ENCODE data around the gene DHRS11. TPM values are rescaled to one million over a fixed set of nuclear protein-coding genes. Genes with fewer than 3 reads are reported as not detected.

Gene DHRS11, protein sequence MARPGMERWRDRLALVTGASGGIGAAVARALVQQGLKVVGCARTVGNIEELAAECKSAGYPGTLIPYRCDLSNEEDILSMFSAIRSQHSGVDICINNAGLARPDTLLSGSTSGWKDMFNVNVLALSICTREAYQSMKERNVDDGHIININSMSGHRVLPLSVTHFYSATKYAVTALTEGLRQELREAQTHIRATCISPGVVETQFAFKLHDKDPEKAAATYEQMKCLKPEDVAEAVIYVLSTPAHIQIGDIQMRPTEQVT
- 15.3 TPM for total RNA-seq
- long read RNA-seq, transcript DHRS11-215 (7 exons, 1,598 nt) = major isoform, 28 of 41 reads
- long read RNA-seq, partial matches to known transcripts = 2 of 41 reads
- long read RNA-seq, other reads (novel, unspliced or antisense) = 11 of 41 reads

DNA sequence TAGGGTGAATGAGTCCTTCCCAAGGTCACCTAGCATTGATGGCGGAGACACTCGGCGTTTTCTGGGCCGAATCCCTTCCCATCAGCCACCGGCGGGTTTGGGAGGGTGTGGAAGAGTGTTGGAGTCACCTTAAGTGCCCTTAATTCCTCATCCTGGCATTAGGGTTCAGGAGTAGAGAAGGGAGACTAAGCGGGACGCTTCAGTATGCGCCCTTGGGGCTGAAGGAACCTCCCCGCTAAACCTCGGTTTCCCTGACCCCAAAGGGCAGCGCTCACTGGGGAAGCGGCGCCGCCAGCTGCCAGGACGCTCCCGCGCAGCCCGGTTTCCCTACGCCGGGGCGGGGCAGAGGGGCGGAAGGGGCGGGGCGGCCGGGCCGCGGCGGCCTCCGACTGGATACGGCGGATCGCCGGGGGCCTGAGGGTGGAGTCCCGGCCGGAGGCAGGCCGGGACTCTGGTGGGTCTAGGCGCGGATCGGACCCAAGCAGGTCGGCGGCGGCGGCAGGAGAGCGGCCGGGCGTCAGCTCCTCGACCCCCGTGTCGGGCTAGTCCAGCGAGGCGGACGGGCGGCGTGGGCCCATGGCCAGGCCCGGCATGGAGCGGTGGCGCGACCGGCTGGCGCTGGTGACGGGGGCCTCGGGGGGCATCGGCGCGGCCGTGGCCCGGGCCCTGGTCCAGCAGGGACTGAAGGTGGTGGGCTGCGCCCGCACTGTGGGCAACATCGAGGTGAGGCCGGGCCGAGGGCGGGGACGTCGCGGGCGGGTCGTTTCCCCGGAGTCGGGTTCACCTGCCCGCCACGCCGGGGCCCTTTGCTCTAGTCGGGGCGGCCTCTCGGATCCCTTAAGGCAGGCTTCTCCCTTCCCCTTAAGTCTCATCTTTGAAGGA is at the start of gene DHRS11:
Gene DHRS11 (plus strand): TSS at position 446 of the 882 bp plus-strand sequence. CDS start 131 bp downstream, at position 577.
- intact Hi-C loops (cut with DNase I) = loop anchor here (5.0 kb wide), 1 partner anchor 44 kb away; no protein-coding TSS in a partner anchor
- peak; percentile 92 for DNase-seq (ENCODE audit: low spot score)

DNA sequence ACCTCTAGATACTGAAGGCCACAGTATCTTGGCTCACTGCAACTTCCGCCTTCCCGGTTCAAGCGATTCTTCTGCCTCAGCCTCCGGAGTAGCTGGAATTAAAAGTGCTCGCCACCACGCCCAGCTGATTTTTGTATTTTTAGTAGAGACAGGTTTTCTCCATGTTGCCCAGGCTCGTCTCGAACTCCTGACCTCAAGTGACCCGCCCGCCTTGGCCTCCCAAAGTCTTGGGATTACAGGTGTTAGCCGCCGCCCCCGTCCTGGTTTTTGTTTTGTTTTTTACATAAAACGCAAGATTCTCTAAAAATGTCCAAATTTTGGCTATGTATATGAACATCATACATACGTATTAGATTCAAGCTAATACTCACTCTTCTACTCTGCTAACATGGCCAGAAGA is 48.9 kb upstream of the DHRS11 start:
- DNase-seq (ENCODE audit: low spot score) = no peak
- intact Hi-C loops (cut with DNase I) = no loop called here

DNA sequence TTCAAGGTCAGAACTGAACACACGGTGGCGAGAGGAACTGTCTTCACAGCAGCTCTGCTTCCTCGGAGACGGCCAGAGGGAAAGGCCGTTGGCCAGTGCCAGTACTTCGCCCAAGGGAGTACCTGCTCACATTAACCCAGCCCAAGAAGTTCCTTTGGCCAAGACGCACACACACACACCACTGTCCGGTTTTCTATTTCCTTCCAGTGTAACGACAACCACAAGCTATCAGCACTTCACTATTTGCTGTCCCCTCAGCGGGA is 47.7 kb upstream of the DHRS11 start:
- no peak for DNase-seq (ENCODE audit: low spot score)
- intact Hi-C loops (cut with DNase I) = loop anchor here (1.0 kb wide), 1 partner anchor 9 kb away; no protein-coding TSS in a partner anchor

DNA sequence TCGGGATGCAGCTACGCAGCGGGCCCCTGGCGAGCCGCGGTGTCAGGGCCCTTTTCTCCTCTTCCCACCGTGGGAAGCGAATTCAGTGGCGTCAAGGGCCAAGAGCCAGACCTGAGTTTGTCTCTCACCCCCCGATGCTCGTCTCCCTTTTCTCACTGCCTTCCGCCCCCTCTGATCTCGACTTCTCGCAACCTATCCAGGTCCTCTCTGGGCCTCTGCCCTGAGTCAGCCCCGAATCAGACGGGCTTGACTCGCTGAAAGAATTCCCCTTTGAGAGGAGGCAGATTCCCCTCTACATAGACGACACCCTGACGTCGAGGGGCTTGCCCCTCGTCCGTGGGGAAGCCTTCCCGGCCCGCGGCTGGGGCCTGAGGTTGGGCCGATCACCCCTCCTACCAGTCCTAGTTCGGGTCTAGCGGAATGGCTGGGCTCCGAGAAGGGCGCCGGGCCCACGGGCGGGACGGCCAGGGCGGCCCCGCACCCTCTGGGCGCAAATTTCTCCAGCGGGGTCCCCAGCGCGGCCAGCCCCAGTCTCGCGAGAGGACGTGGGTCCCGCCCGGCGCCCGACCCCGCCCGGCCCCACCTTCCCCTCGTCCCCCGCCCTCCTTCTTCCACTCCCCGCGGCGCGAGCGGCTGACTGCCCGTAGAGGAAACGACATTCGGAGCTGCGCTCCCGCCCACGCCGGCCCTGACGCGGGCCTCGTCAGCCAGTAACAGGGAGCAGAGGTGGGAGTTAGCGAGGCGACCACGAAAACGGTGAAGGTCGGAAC is 47.2 kb upstream of the DHRS11 start, which contains the start of gene GGNBP2:
Gene GGNBP2 (plus strand): TSS at position 613 of the 770 bp plus-strand sequence. CDS start 806 bp downstream, outside the sequence.
- peak; percentile 97 for DNase-seq (ENCODE audit: low spot score)
- intact Hi-C loops (cut with DNase I) = loop anchor here (1.0 to 5.0 kb wide), 2 partner anchors 9 to 48 kb away; partner anchors contain the start of gene DHRS11

DNA sequence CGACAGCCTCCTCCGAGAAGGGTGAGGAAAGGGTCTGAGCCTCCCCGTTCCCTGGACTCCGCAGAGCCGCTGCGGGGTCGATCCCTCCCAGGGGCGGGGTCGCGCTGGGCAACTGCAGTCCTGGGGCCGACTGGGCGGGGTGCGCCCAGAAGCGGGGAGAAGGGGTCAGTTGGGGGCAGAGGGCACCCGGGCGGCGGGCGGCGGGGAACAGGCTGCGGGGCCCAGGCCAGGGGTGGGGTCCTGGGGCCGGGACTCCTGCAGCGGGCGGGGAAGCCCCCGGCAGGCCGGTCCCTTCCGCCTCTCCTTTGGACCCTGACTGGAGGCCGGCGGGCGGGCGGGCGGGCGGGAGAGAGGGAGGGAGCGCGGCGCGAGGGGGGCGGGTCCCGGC is 46.6 kb upstream of the DHRS11 start:
- intact Hi-C loops (cut with DNase I) = loop anchor here (5.0 kb wide), 1 partner anchor 47 kb away; the partner anchor contains the start of gene DHRS11
- no peak for DNase-seq (ENCODE audit: low spot score)

DNA sequence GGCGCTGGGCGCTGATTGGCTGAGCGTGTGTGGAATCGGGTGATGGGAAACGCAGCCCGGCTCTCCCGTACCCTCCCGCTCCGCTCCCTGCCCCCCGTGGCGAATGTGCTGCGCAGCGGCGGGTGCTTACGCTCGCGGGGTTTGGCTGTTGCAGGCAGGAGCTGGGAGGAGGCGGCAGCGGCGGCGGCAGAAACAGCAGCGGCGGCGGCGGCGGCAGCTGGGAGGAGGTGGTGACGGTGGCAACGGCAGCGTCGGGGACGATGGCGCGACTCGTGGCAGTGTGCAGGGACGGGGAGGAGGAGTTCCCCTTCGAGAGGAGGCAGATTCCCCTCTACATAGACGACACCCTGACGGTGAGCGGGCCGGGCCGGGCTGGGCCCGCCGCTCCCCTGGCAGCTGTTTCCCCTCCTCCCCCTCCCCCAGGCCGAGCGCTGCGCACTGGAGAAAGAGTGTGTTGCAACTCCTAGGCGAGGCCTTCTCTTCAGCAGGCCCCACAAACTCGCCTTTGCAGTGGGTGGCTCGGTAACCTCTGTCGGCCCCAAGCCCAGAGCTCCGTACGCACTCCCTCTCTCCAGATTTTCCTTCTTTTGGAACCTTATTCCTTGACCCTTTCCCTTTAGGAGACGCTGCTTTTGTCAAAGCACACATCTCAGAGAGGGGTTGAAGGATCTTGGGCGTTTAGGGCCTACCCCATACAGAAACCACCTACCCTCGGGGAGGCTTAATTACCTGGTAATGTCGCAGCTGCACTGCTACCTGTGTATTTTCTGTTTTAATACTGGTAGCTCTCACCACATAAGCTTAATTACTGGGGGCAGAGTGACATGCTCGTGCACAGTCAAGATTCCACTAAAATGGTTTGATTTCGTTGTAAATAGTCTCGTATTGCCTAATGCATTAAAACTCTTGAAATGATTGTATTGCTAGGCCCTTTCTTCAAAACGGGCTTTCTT is 45.9 kb upstream of the DHRS11 start:
- intact Hi-C loops (cut with DNase I) = loop anchor here (5.0 kb wide), 1 partner anchor 47 kb away; the partner anchor contains the start of gene DHRS11

DNA sequence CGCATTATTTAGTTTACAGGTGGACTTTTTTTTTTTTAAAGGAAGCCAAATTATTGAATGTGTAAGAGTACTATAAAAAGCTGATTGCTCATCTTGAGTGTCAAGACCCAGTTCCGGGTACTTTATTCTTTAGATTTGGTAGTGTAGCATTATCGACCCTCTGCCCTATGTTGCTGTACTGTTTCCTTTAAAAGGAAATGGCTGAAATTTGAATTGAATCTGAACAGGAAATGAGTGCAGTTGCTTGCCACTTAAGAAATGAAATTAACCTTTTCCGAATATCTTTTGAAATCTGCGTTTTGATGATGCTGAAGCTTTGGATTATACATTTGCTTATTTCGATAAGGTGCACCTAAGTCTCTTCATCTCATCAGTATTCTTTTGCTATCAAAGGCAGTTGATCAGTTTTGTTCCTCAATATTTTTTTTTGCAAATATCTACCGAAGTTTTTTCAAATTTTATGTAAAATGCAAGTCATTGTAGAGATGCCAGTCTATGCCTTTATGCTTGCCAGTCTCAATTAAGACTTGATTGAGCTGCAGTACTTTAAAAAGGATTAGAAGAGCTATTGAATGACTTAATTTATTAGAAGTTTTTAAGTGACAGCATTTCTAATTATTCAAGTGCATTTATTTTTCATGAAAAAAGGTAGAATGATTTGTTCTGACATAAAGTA is 45.1 kb upstream of the DHRS11 start:
- intact Hi-C loops (cut with DNase I) = loop anchor here (5.0 kb wide), 1 partner anchor 46 kb away; the partner anchor contains the start of gene DHRS11
- no peak for DNase-seq (ENCODE audit: low spot score)

More for the DNA sequence above, 45.9 kb upstream of the DHRS11 start:
- DNase-seq (ENCODE audit: low spot score) = peak; percentile 97

DNA sequence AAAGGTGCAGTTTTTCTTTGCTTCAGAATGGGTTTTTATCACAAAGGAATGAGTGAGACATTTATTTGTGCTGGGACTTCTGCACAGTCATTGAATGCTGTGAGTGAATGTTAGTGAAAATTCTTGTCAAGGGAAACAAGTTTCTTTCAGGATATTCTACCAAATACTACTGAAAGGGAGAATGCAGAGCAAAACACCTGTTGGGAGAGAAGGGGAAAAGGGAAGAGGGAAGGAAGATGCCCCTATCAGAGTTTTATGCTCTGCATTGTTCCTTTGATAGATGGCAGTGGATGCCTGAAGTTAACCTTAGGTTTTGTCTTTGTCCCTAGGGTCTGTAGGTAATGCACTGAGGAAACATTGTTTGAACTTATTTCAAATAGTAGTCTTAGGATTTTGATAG is 43.9 kb upstream of the DHRS11 start:
- DNase-seq (ENCODE audit: low spot score) = no peak
- intact Hi-C loops (cut with DNase I) = loop anchor here (5.0 kb wide), 1 partner anchor 45 kb away; the partner anchor contains the start of gene DHRS11

DNA sequence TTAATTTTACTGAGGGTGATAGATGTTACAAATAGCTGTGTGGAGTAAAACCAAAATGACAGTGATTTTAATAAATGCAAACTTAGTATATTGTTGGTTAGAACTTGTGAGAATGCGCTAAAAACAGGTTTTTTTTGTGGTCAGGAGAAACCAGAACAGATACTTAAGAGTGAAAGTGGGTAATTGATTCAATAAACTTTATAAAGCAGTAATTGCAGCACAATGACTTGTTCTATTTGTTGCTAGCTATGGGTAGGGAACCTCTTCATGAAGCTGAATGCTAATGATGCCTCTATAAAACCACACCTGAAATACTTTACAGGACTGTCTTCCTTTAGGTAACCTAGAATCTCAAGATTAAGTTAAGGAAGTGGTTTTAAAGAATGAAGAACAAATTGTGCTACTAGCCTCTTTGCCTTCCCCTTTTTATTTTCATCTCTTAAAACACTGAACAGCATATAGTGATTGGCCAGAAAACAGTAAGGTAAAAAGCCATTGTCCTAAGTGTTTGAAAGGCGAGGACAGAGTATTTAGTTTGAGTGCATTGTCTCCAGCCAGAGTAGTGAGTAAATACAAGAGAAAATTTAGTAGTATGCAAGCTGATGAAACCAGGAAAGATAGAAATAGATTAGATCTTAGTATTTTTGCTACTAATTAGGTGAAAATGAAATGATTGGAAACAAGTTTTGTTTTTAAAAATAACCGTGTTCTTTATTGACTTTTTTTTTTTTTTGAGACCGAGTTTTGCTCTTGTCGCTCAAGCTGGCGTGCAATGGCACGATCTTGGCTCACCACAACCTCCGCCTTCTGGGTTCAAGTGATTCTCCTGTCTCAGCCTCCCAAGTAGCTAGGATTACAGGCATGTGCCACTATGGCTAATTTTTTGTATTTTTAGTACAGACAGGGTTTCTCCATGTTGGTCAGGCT is 40.9 kb upstream of the DHRS11 start:
- DNase-seq (ENCODE audit: low spot score) = no peak
- intact Hi-C loops (cut with DNase I) = no loop called here

DNA sequence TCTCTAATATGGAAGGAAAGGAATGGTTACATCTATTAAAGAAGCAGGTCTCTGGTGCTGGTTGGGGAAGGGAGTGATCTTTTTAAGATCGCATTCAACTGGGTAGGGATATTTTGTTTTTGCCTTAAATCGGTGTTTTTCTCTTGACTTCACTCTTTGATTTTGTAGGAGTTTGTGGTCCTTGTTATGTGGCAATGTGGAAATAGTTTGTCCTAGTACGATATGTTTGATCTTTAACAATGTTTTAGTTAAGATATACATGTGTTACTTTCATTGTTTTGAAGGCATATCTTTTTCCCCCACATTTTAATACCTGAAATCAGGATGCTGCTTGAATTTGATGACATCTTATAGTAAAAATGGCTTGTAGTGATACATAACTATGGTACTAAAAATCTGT is 38.2 kb upstream of the DHRS11 start:
- DNase-seq (ENCODE audit: low spot score) = no peak
- intact Hi-C loops (cut with DNase I) = no loop called here

DNA sequence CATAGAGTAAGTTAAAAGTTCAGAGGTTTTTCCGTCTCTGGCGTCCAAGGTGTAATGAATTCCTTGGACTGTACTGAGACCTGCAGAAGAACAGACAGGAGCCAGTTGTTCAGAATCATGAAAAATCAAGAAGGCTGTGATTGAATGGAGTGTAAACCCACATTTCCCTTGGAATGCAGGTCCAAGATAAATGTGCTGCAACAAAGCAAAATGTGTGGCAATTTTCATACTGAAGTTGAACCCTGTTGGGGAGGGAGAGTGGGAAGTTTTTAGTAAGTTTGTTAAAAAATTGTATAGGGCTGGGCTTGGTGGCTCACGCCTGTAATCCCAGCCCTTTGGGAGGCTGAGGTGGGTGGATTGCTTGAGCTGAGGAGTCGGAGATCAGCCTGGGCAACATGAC is 25.6 kb upstream of the DHRS11 start:
- DNase-seq (ENCODE audit: low spot score) = no peak
- intact Hi-C loops (cut with DNase I) = no loop called here

DNA sequence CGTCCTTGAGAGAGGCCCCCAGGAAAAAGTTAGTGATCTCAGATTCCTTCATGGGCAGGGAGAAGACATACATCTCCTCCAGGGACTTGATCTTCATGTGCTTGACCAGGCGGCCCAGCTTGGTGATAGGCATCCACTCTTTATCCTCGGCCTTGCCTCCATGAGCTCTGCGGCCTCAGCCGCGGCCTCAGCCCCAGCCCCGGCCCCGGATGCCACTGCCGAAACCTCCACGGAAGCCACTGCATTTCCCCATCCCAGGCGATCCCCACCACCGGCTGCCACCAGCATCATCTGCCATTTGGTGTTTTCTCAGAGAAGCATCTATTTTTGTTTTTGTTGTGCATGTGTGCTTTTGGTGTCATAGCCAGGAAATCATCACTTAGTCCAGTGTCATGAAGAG is 16.7 kb upstream of the DHRS11 start:
- intact Hi-C loops (cut with DNase I) = no loop called here
- DNase-seq (ENCODE audit: low spot score) = no peak

DNA sequence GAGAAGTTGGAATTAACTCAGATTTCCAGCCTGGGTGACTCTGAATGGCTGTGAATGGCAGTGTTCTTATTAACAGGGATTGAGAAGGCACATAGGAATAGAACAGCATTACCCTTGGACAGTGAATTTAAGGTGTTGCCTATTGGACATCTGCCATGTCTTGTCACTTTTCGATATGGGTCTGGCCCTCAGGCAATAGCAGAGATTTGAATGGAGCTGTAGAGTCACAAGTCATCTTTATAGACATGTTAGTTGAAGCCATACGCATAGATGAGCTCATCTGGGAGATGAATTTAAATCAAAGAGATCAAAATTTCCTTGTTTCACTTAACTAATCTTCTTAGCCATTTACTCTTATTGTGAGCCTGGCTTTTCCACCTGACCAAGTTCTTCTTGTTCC is 14.9 kb upstream of the DHRS11 start:
- intact Hi-C loops (cut with DNase I) = no loop called here
- no peak for DNase-seq (ENCODE audit: low spot score)

DNA sequence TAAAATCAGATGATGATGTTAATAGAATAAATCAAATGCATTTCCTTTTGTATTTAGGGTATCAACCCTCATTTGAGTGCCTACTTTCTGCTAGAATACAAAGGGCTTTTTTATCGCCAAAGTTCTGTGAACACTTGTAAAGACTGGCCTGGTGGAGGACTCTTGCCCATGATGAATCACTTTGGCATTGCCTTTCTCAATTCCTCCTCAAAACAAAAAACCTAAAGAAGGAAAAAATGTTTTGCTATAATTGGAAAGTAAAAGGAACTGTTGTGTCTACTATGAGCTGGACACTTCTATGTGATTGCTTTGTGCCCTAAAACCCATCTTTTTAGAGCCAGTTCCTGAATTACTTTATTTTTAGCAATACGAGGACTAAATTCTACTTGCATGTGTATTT is 13.0 kb upstream of the DHRS11 start:
- DNase-seq (ENCODE audit: low spot score) = no peak
- intact Hi-C loops (cut with DNase I) = no loop called here

DNA sequence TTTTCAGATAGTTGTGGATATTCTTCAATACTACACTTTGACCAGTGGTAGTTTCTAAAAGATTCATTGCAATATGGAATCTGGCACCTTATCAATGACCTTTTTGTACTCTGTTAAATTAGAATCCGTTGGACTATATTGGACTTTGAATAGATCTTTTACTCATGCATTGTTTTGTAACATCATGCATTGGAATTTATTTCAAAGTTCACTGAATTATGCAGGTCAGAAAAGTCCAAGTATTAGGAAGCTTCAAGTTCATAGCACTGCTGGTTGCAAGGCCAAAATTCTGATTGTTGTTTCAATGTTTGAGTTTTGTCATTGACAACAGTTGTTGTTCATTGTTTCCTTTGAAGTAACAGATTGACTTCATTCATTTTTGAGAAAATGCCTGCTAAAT is 7.9 kb upstream of the DHRS11 start:
- intact Hi-C loops (cut with DNase I) = no loop called here
- DNase-seq (ENCODE audit: low spot score) = no peak

DNA sequence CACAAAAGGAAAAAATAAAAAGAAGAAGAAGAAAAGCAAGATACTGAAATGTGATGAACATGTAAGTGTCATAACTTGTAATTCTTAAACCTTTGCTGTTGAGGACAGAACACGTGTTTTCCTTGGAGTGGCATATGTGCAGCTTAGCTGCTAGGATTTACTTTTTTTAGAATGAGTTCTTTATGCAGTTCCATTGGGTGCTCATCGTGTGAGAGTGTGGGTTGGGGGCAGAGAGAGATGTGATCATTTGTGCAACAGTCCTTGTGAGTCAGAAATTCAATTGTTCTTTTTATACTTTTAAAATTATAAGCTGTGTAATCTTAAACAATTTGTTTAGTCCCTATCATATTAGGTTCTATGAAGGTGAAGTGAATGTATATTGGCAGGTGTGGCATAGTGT is 5.5 kb upstream of the DHRS11 start:
- intact Hi-C loops (cut with DNase I) = no loop called here
- no peak for DNase-seq (ENCODE audit: low spot score)

DNA sequence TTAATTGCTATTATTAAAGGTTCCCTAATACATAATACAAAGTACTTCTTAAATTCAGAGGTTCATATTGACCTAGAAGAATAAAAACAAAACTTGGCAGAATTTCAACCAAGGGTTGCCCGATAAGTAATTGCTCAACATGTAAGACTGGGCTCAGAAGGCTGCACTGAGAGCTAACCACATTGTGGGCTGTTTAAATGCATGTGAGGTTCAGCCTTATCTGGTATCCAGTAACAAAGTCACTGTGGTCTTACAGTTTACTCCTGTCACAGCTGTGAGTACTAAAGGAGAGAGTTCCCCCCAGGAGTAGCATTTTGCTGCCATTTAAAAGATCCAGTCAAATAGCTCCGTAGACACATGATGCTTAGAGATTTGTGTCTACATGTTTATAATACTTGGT is 1.6 kb upstream of the DHRS11 start:
- intact Hi-C loops (cut with DNase I) = loop anchor here (5.0 kb wide), 1 partner anchor 43 kb away; no protein-coding TSS in a partner anchor
- no peak for DNase-seq (ENCODE audit: low spot score)

All from cardiac septum (tissue), 1 donor.